GM19455 (cell line): ENCODE results near the gene PRICKLE1.

Experiments used
- ATAC-seq: cut with Tn5 transposase; IDR thresholded peaks from one replicate; pipeline ENCODE4 v1.9.1; 2021; ENCODE audit not compliant: unreplicated experiment

The PRICKLE1 gene

GRCh38 chr12:42496886-42497285, 92.7 kb downstream of the PRICKLE1 start:
- ATAC-seq: no peak

- ATAC-seq: no peak
Measured at GRCh38 chr12:42495244-42495643, 94.3 kb downstream of the PRICKLE1 start.

GRCh38 chr12:42492267-42492666, 97.3 kb downstream of the PRICKLE1 start:
- ATAC-seq: no peak

- no peak for ATAC-seq
Measured at GRCh38 chr12:42490261-42490842, 99.2 kb downstream of the PRICKLE1 start.

- ATAC-seq: no peak
Measured at GRCh38 chr12:42486407-42486806, 103.1 kb downstream of the PRICKLE1 start.

GRCh38 chr12:42485823-42486222, 103.7 kb downstream of the PRICKLE1 start:
- ATAC-seq: no peak

- ATAC-seq: no peak
Measured at GRCh38 chr12:42484996-42485395, 104.5 kb downstream of the PRICKLE1 start.

GRCh38 chr12:42483521-42483790, 106.1 kb downstream of the PRICKLE1 start:
- peak; percentile 39 for ATAC-seq

- peak; percentile 82 for ATAC-seq
Measured at GRCh38 chr12:42482748-42483520, 106.6 kb downstream of the PRICKLE1 start.

- peak; percentile 6 for ATAC-seq
Measured at GRCh38 chr12:42482041-42482747, 107.4 kb downstream of the PRICKLE1 start.

- no peak for ATAC-seq
Measured at GRCh38 chr12:42481368-42481767, 108.2 kb downstream of the PRICKLE1 start.

GRCh38 chr12:42477941-42478340, 111.6 kb downstream of the PRICKLE1 start:
- ATAC-seq: no peak

- ATAC-seq: no peak
Measured at GRCh38 chr12:42475106-42475505, 114.4 kb downstream of the PRICKLE1 start.

- no peak for ATAC-seq
Measured at GRCh38 chr12:42474391-42474790, 115.2 kb downstream of the PRICKLE1 start.

- no peak for ATAC-seq
Measured at GRCh38 chr12:42473561-42473960, 116.0 kb downstream of the PRICKLE1 start.

GRCh38 chr12:42473130-42473529, 116.4 kb downstream of the PRICKLE1 start:
- ATAC-seq: no peak

- no peak for ATAC-seq
Measured at GRCh38 chr12:42472376-42472775, 117.2 kb downstream of the PRICKLE1 start.

- peak; percentile 97 for ATAC-seq
Measured at GRCh38 chr12:42469355-42470175, 120.0 kb downstream of the PRICKLE1 start.

- peak; percentile 39 for ATAC-seq
Measured at GRCh38 chr12:42468921-42469320, 120.6 kb downstream of the PRICKLE1 start.

GRCh38 chr12:42468341-42468821, 121.2 kb downstream of the PRICKLE1 start:
- no peak for ATAC-seq

GRCh38 chr12:42463671-42464070, 125.9 kb downstream of the PRICKLE1 start:
- ATAC-seq: no peak
